ENCODE data around the gene PDLIM5. TPM values are rescaled to one million over a fixed set of nuclear protein-coding genes. Genes with fewer than 3 reads are reported as not detected.

Gene PDLIM5
- total and polyA plus RNA-seq, 2 of the 8 experiments (the other 6 are each of a cell fraction or from before 2014, with no cell fraction given) = 37.3 to 62.1 TPM

DNA sequence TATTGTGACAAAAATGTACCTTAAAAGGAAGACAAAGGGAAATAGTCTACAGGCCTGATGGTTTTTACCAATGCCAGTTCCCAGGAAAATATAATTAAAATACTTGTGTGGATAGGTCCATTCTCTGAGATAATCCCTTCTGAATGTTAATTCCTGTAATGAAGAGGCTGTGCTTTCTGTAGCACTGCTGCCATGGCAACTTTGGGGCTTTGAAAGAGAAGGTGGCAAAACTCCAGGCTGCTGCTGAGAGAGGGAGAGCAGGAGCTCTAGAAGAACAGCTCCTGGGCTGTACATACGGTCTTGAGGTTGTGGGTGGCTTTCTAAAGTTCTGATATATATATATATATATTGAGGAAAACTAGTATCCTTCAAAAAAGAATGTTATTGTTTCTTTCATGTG, 125.4 kb downstream of the PDLIM5 start:
- H4K91ac ChIP-seq (replicated peaks; ENCODE audit: insufficient read length, low read length) = no peak overlapping the region
- H2BK5ac ChIP-seq (ENCODE audit: low read depth, low read length) = no peak overlapping the region
- no peak overlapping the region for H3K4me2 ChIP-seq (ENCODE audit: insufficient read depth in 1 of 2, low read depth in 2 of 2, low read length in 2 of 2)
- WGBS, 2 experiments (ENCODE audit: extremely low coverage in 1 of 2, insufficient coverage in 1 of 2, insufficient read length in 1 of 2, insufficient replicate concordance in 2 of 2, low coverage in 1 of 2, low lambda C conversion rate in 2 of 2, missing lambda C conversion rate in 1 of 2) = 60% methylated on average over 1 of the region's 1 CpG; no CpG with 5 or more reads in 1 of the 2 experiments
- no peaks in the 10 kb centered on the region for H3K9me3 ChIP-seq (ENCODE audit: insufficient read depth in 2 of 2, low read depth in 1 of 2, low read length in 1 of 2)
- no peak overlapping the region for H4K5ac ChIP-seq (ENCODE audit: insufficient read length, low read depth, low read length)
- H2BK12ac ChIP-seq (ENCODE audit: low read depth, low read length) = no peak overlapping the region
- DNase-seq (ENCODE audit: low read depth in 1 of 2, low spot score in 2 of 2) (no peak), FAIRE-seq (no peak)
- H3K79me1 ChIP-seq (ENCODE audit: low read depth, low read length) = no peaks in the 10 kb centered on the region
- no peak overlapping the region for H2AFZ ChIP-seq (ENCODE audit: low read length)
- H2BK120ac ChIP-seq (replicated peaks; ENCODE audit: low read depth, low read length) = no peak overlapping the region
- no peak overlapping the region for H2BK15ac ChIP-seq (ENCODE audit: low read length)
- H3K14ac ChIP-seq (ENCODE audit: insufficient read length) = no peak overlapping the region
- no peak overlapping the region for H3K23ac ChIP-seq (ENCODE audit: insufficient read length)
- no peak overlapping the region for H2AK5ac ChIP-seq (ENCODE audit: low read depth, low read length)
- CTCF ChIA-PET (ENCODE audit: partially characterized antibody) = interaction anchor here (0.5 to 1.0 kb wide), 2 partner anchors 98 to 273 kb away, joined by 3 read pairs; no protein-coding TSS in a partner anchor
- H3K27ac ChIP-seq (ENCODE audit: low read depth, low read length) = no peak overlapping the region
- no peak overlapping the region for H4K8ac ChIP-seq (ENCODE audit: extremely low read depth, insufficient read depth, low read length)
- H3K56ac ChIP-seq (replicated peaks; ENCODE audit: insufficient read length, low read depth, low read length) = no peak overlapping the region
- H3K9ac ChIP-seq (replicated peaks in 1 of 4; ENCODE audit: extremely low read depth in 1 of 4, low read depth in 3 of 4, low read length in 3 of 4) = peak overlapping the region in 1 of 4 experiments; percentile 34; a peak in 1 of 7 replicates
- H3K4me3 ChIP-seq (ENCODE audit: extremely low read depth in 1 of 4, insufficient read depth in 2 of 4, low read depth in 3 of 4, low read length in 4 of 4) = no peak overlapping the region
- H3K36me3 ChIP-seq (ENCODE audit: control insufficient read depth in 2 of 4, insufficient read depth in 4 of 4, low read length in 3 of 4) = no peaks in the 10 kb centered on the region
- H3K27me3 ChIP-seq (replicated peaks in 1 of 4; ENCODE audit: control insufficient read depth in 3 of 4, extremely low read depth in 1 of 4, insufficient read depth in 3 of 4, low read length in 3 of 4) = no peaks in the 10 kb centered on the region
- POLR2A ChIA-PET (ENCODE audit: partially characterized antibody) = no interaction called here
- no peak overlapping the region for H3K18ac ChIP-seq (ENCODE audit: extremely low read depth, low read length)
- H3K4me1 ChIP-seq (replicated peaks in 1 of 4; ENCODE audit: control insufficient read depth in 3 of 4, insufficient read depth in 4 of 4, low read length in 3 of 4) = peaks cover 0 to 7% (median 4%) of the 10 kb centered on the region in 4 experiments; a peak in 4 of 7 replicates
- no peak overlapping the region for H2BK20ac ChIP-seq (ENCODE audit: low read length)
- H3K4ac ChIP-seq (replicated peaks; ENCODE audit: insufficient read length, low read depth, low read length) = no peak overlapping the region
- H4K20me1 ChIP-seq (replicated peaks in 1 of 2; ENCODE audit: control insufficient read depth in 1 of 2, insufficient read depth in 2 of 2, low read length in 2 of 2) = no peaks in the 10 kb centered on the region
- H3K79me2 ChIP-seq (ENCODE audit: control insufficient read depth in 1 of 2, insufficient read depth in 2 of 2, low read length in 2 of 2) = no peaks in the 10 kb centered on the region; a peak in 1 of 4 replicates
- no peaks in the 10 kb centered on the region for H3K23me2 ChIP-seq (ENCODE audit: low read depth, low read length)
- TF ChIP-seq TAF7 (optimal IDR thresholded peaks at IDR 0.05; ENCODE audit: borderline replicate concordance, low read depth, low read length) (no peak), PHF8 (conservative IDR thresholded peaks at IDR 0.05; ENCODE audit: low read depth, low read length) (no peak), MAFK (IDR thresholded peaks at IDR 0.05; ENCODE audit: low read depth, low read length) (no peak), FOSL1 (IDR thresholded peaks at IDR 0.05; ENCODE audit: insufficient read depth, low read depth, low read length) (no peak), NANOG (IDR thresholded peaks at IDR 0.05; ENCODE audit: insufficient read depth, low read depth, low read length, poor library complexity, severe bottlenecking) (no peak), BCL11A (IDR thresholded peaks at IDR 0.05; ENCODE audit: low read depth in 2 of 2, low read length in 2 of 2) (no peak), ZNF274 (IDR thresholded peaks at IDR 0.05; ENCODE audit: borderline replicate concordance, extremely low read depth, low read length) (no peak), TAF1 (IDR thresholded peaks at IDR 0.05; ENCODE audit: low read depth, low read length) (no peak), KDM4A (IDR thresholded peaks at IDR 0.05; ENCODE audit: low read depth, low read length, severe bottlenecking) (no peak), RBBP5 (IDR thresholded peaks at IDR 0.05; ENCODE audit: borderline replicate concordance, low read depth, low read length) (no peak)
- TF ChIP-seq, protein P1, sequence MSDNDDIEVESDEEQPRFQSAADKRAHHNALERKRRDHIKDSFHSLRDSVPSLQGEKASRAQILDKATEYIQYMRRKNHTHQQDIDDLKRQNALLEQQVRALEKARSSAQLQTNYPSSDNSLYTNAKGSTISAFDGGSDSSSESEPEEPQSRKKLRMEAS (IDR thresholded peaks at IDR 0.05) = no peak

Data from H1 (cell line).